ENCODE measurements around the gene G6PD. TPM values are rescaled to one million over a fixed set of nuclear protein-coding genes. Genes with fewer than 3 reads are reported as not detected.

Gene G6PD
- total and polyA plus RNA-seq, 2 of the 4 experiments (the other 2 are of a cell fraction) = 77.1 to 213 TPM

GRCh38 chrX:154506483-154507332 lies 39.9 kb downstream of the G6PD start:
- Histone ChIP-seq H2BK120ac (ENCODE audit: low read depth, low read length) (no peak overlapping the region), H4K20me1 (ENCODE audit: insufficient read depth, low read length) (no peaks in the 10 kb centered on the region), H3K36me3 (ENCODE audit: control insufficient read depth, insufficient read depth, low read length) (peaks cover 10% of the 10 kb centered on the region; the same call in 1 of the 2 replicates), H3K9me1 (ENCODE audit: insufficient read depth, low read length) (peaks cover 4% of the 10 kb centered on the region; the same call in 1 of the 2 replicates), H3K4me2 (ENCODE audit: low read depth, low read length) (no peak overlapping the region), H3K79me1 (ENCODE audit: low read depth in 1 of 2, low read length in 2 of 2) (no peaks in the 10 kb centered on the region; a peak in 1 of 4 replicates), H2BK5ac (ENCODE audit: low read depth, low read length, poor library complexity, severe bottlenecking) (no peak overlapping the region), H2AK5ac (ENCODE audit: low read depth, low read length) (no peak overlapping the region), H3K14ac (replicated peaks; ENCODE audit: low read depth, low read length) (no peak overlapping the region), H4K5ac (ENCODE audit: low read depth, low read length) (no peak overlapping the region), H3K56ac (ENCODE audit: extremely low read depth, insufficient read depth, low read length) (no peak overlapping the region), H2AFZ (replicated peaks; ENCODE audit: low read length, poor library complexity) (peak overlapping the region; percentile 21), H2BK20ac (ENCODE audit: low read depth, low read length) (no peak overlapping the region), H3K27me3 (ENCODE audit: control insufficient read depth, insufficient read depth, low read length) (no peaks in the 10 kb centered on the region), H3K9ac (ENCODE audit: low read depth, low read length) (no peak overlapping the region), H3K4me3 (ENCODE audit: insufficient read depth, low read depth, low read length) (no peak overlapping the region), H2AK9ac (replicated peaks; ENCODE audit: low read depth, low read length, poor library complexity) (no peak overlapping the region), H3K27ac (ENCODE audit: insufficient read depth, low read length) (no peak overlapping the region), H2BK15ac (ENCODE audit: low read depth, low read length) (no peak overlapping the region), H3K4ac (ENCODE audit: low read depth, low read length) (no peak overlapping the region), H3K9me3 (ENCODE audit: control insufficient read depth, insufficient read depth, low read length) (peaks cover 5% of the 10 kb centered on the region; the same call in 1 of the 2 replicates), H3K4me1 (ENCODE audit: control insufficient read depth, insufficient read depth, low read length) (peaks cover 2% of the 10 kb centered on the region; the same call in 1 of the 2 replicates), H3K23ac (ENCODE audit: low read depth, low read length) (no peak overlapping the region), H3K18ac (ENCODE audit: low read depth, low read length) (no peak overlapping the region), H4K91ac (ENCODE audit: insufficient read depth, low read depth, low read length) (no peak overlapping the region), H4K8ac (ENCODE audit: low read depth in 2 of 2, low read length in 2 of 2) (no peak overlapping the region)
- no TSS peak for BruUV-seq (replicated peaks)
- dilution Hi-C loops (cut with HindIII; ENCODE audit: low sequenced_read_pairs, unreplicated experiment) = no loop called here
- DNase-seq (no peak), ATAC-seq (ENCODE audit: low read depth) (no peak)
- ChIA-PET POLR2A (ENCODE audit: unreplicated experiment) (no interaction called here), CTCF (no interaction called here)
- in situ Hi-C loops (cut with MboI; ENCODE audit: low sequenced_read_pairs) = no loop called here
- TF ChIP-seq ELK1 (IDR thresholded peaks at IDR 0.05; ENCODE audit: borderline replicate concordance, low read depth, low read length) (no peak), USF2 (IDR thresholded peaks at IDR 0.05; ENCODE audit: low read depth, low read length) (no peak), CHD1 (IDR thresholded peaks at IDR 0.05; ENCODE audit: low read depth, low read length) (no peak), CEBPB (IDR thresholded peaks at IDR 0.05; ENCODE audit: low read depth, low read length) (no peak), RCOR1 (IDR thresholded peaks at IDR 0.05; ENCODE audit: insufficient replicate concordance, low read length) (no peak), MAFK (IDR thresholded peaks at IDR 0.05; ENCODE audit: low read depth, low read length) (no peak), MAZ (IDR thresholded peaks at IDR 0.05; ENCODE audit: borderline replicate concordance, low read depth, low read length) (no peak), POLR2A (IDR thresholded peaks at IDR 0.05; ENCODE audit: low read depth, low read length) (no peak), SMC3 (IDR thresholded peaks at IDR 0.05; ENCODE audit: low read depth, low read length) (no peak), FOS (IDR thresholded peaks at IDR 0.05; ENCODE audit: low read depth, low read length) (no peak)
- WGBS, 2 experiments (ENCODE audit: extremely low coverage in 2 of 2, insufficient read length in 1 of 2) = 97% methylated on average over 9 of the region's 37 CpGs; no CpG with 5 or more reads in 1 of the 2 experiments
- intact Hi-C loops (cut with micrococcal nuclease) = no loop called here
